Left colon (tissue), 2 donors: ENCODE data around the gene OXSM. TPM values are rescaled to one million over a fixed set of nuclear protein-coding genes. Genes with fewer than 3 reads are reported as not detected.

Experiments
- ATAC-seq: fragments of 200-7000 bp; cut with Tn5 transposase; one replicate; pipeline ENCODE4 v1.9.1; 2020; ENCODE audit warnings: mild to moderate bottlenecking, moderate library complexity
- DNase-seq, 2 donors: peaks; one replicate each; pipeline ENCODE4 v3.0.0-alpha.2; 2020
- intact Hi-C, 2 donors: fragments of 100-400 bp; cut with DNase I in 1 of 2; cut with micrococcal nuclease in 1 of 2; formaldehyde crosslinking; loops; one replicate each; pipeline versions ENCODE4 v1.11.2 to v1.14.0; 2022; cut with DNase I, micrococcal nuclease
- total RNA-seq, 2 donors: library from RNA; stranded (reverse); fragmentation: NEBNext Ultra II Directional; extraction: Animal tissue kit (Norgen Biotek cat#: 25700); gene quantifications; one replicate each; pipeline ENCODE4 v1.2.1, GENCODE V29; 2021
- donor health status: DM: no; HTN: no; CAD: no.
- donor health status: DM: yes; HTN: yes; CAD: no.

Gene OXSM
- total RNA-seq, 2 donors from 2014 or later: 14.4 to 16.1 TPM

- no peak for DNase-seq
- intact Hi-C loops: no loop called here
- peak; percentile 24 for ATAC-seq
These were observed 2.2 kb upstream of the OXSM start for GRCh38 chr3:25787689-25788088.

GRCh38 chr3:25789209-25789595 lies 688 bp upstream of the OXSM start:
- DNase-seq (no peak), ATAC-seq (no peak)
- intact Hi-C loops: no loop called here

GRCh38 chr3:25801786-25802185 lies 11.9 kb downstream of the OXSM start:
- DNase-seq: no peak
- intact Hi-C loops: no loop called here

DNA sequence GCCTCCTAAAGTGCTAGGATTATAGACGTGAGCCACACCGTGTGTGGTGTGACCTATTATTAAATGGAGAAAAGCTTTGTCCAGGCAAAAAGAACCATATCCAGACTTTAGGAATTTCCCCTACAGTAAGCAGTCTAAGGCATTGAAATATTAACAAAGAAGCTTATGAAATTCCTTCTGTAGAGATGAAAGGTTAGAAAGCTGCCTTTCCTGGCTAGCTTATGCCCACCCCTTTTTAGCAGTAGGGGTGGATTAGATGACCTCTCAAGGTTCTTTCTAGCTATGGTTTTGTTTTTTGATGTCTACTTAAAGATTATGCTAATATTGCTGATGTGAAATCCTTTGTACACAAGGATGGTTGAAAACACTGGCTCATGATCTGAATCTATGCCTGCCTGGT lies 13.9 kb downstream of the OXSM start:
- intact Hi-C loops: no loop called here
- ATAC-seq (no peak), DNase-seq (no peak)

More at GRCh38 chr3:25801786-25802185, 11.9 kb downstream of the OXSM start:
- no peak for ATAC-seq

DNA sequence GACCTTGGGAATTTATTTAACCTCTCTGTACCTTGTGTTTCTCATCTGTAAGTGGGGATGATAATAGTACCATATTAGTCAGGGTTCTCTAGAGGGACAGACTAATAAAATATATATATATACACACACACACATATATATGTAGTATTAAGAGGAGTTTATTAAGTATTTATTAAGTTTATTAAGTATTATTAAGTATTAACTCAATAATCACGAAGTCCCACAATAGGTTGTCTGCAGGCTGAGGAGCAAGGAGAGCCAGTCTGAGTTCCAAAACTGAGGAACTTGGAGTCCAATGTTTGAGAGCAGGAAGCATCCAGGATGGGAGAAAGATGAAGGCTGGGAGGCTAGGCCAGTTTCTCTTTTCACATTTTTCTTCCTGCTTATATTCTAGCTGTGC lies 14.8 kb downstream of the OXSM start:
- DNase-seq (no peak), ATAC-seq (no peak)
- intact Hi-C loops: no loop called here

DNA sequence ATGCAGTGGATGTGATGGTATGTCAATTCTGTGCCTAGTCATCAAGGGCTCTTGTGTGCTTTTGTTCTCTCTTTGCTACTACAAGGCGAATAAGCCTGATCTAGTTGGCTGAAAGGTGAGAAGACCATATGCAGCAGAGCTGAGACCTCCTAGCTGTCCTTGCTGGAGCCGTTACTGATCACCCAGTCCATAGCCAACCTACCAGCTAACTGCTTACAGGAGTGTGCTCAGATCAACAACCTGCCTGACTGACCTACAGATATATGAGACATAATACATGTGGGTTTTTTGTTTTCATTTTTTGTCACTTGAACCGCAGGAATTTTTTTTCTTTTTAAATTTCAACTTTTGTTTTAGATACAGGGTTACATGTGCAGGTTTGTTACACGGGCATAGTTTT lies 22.8 kb downstream of the OXSM start:
- no peak for DNase-seq
- ATAC-seq: no peak
- intact Hi-C loops: no loop called here

GRCh38 chr3:25817107-25817506 lies 27.2 kb downstream of the OXSM start:
- no peak for DNase-seq
- intact Hi-C loops: no loop called here
- ATAC-seq: peak; percentile 99

- intact Hi-C loops: no loop called here
- ATAC-seq: no peak
- DNase-seq: no peak
These were observed 27.7 kb downstream of the OXSM start for GRCh38 chr3:25817638-25818037.

GRCh38 chr3:25818335-25818734 lies 28.4 kb downstream of the OXSM start:
- intact Hi-C loops: no loop called here
- DNase-seq (no peak), ATAC-seq (no peak)

GRCh38 chr3:25820366-25820765 lies 30.5 kb downstream of the OXSM start:
- intact Hi-C loops: no loop called here
- DNase-seq (no peak), ATAC-seq (no peak)

DNA sequence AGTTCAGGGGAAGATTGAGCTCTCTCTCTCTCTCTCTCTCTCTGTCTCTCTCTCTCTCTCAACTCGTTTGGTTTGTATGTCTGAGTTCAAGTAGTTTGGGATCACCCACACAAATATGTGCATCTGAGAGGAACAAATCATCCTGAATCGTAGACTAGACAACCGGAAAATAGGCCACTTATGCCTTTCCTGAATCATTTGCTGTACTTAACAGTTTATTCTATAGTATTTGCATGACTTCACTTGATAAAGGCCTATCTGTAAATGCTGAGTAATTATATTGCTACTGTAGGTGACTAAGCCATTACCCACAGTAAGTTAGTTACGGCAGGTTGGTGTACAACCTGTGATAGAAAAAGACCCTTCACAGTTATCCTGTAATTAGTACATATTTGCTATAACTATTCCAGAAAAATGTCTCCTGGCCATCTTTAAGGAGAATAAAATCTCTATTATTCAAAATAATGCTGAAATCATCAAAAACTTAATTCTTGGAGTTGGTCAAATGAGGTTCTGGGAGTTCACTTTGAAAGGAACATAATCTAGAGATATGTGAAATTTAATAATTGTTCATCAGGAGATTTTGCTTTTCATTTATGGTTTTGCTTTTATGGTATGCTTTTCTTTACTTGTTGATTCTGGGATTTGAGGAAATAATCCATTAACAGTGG lies 31.1 kb downstream of the OXSM start:
- ATAC-seq (no peak), DNase-seq (no peak)
- intact Hi-C loops: no loop called here

DNA sequence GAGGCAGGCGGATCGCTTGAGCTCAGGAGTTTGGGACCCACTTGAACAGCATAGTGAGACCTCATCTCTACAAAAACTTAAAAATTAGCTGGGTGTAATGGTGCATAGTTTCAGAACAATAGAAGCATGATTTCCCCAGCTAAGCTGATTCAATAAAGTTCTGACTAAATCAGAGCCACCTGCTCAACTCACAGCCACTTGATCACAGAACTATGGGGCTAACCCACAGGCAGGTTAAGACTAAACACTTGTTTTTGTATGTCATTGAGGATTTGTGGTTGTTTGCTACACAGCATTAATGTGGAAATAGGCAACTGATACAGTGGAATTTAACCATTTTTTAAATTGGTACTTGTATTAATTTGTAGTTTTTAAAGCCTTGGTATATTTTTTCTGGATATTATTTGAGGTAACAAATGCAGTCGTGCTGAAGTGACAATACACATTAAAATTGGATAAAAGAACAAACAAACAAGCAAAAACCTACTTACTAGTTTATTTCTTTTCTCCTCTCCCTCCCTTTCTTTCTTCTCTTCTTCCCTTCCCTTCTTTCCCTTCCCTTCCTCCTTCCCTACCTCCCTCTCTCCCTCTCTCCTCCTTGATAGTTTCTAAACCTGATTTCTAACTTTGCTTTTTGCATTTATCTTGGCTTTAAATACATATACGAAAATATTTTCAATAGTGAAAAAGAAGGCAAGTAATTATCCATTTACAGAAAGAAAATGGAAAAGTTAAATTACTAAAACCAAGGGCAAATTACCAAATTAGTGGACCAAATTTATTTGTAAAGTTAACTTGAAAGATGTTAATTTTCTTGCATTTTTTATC lies 32.1 kb downstream of the OXSM start:
- ATAC-seq: no peak
- intact Hi-C loops: no loop called here
- DNase-seq: no peak

- DNase-seq: no peak
- no peak for ATAC-seq
- intact Hi-C loops: no loop called here
These were observed 33.4 kb downstream of the OXSM start for GRCh38 chr3:25823314-25823713.

- DNase-seq (no peak), ATAC-seq (peak; percentile 89)
- intact Hi-C loops: no loop called here
These were observed 36.6 kb downstream of the OXSM start for GRCh38 chr3:25826510-25826909.

GRCh38 chr3:25830373-25831280 lies 40.7 kb downstream of the OXSM start:
- no peak for ATAC-seq
- intact Hi-C loops: no loop called here
- no peak for DNase-seq

- ATAC-seq: peak; percentile 37
- intact Hi-C loops: no loop called here
- DNase-seq: no peak
These were observed 41.7 kb downstream of the OXSM start for GRCh38 chr3:25831578-25831977.

- no peak for DNase-seq
- ATAC-seq: no peak
- intact Hi-C loops: no loop called here
These were observed 44.5 kb downstream of the OXSM start for GRCh38 chr3:25834346-25834745.

GRCh38 chr3:25836579-25836978 lies 46.7 kb downstream of the OXSM start:
- ATAC-seq (no peak), DNase-seq (no peak)
- intact Hi-C loops: no loop called here

DNA sequence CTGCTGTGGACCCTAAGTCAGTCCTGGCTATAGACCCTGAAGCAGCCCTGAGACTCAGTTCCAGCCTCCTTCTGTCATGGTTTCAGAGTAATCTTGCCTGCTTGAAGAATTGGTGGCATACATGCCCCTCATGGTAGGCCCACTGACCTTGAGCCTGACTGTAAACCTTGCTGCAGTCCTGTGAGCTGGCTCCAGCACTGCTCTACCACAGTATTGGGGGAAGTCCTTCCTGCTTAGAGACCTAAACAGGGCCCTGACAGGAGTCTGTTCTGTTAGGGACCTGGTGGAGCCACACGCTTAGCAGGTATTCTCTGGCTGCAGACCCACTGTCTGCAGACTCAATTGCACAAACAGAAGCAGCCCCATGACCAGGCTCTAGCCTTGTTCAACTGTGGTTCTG lies 47.1 kb downstream of the OXSM start:
- intact Hi-C loops: no loop called here
- DNase-seq (no peak), ATAC-seq (no peak)

- ATAC-seq (no peak), DNase-seq (no peak)
- intact Hi-C loops: no loop called here
These were observed 50.2 kb downstream of the OXSM start for GRCh38 chr3:25840099-25840498.
